ENCODE results near the gene PAGE2B. TPM values are rescaled to one million over a fixed set of nuclear protein-coding genes. Genes with fewer than 3 reads are reported as not detected.
"Not testable (repeated sequence)": the region's sequence is repeated elsewhere in the genome, so short reads cannot be mapped to it uniquely, and the experiment has no call there.

Gene PAGE2B
- polyA plus RNA-seq, 2 of the 4 experiments (the other 2 are of a cell fraction): not detected

GRCh38 chrX:55041514-55041913 is 33.3 kb upstream of the PAGE2B start:
- DNase-seq (ENCODE audit: low read depth in 1 of 2, low spot score in 1 of 2) (no peak), FAIRE-seq (no peak), ATAC-seq (no peak)
- WGBS (ENCODE audit: missing lambda C conversion rate): 30% methylated on average over 3 of the region's 6 CpGs
- ChIA-PET CTCF (interaction anchor here (0.6 kb wide), 1 partner anchor 1908 kb away, joined by 4 read pairs; no protein-coding TSS in a partner anchor), POLR2A (no interaction called here)
- H3K27ac ChIP-seq: no peak overlapping the region
- no peak overlapping the region for H3K4me2 ChIP-seq
- H3K4me1 ChIP-seq: no peaks in the 10 kb centered on the region
- H3K4me3 ChIP-seq: no peak overlapping the region
- no peaks in the 10 kb centered on the region for H3K9me3 ChIP-seq
- TF ChIP-seq POLR2AphosphoS2 (conservative IDR thresholded peaks at IDR 0.05; ENCODE audit: low read length) (no peak), ZNF302 (CRISPR knock-in tag; IDR thresholded peaks at IDR 0.05) (no peak), MAZ (IDR thresholded peaks at IDR 0.05; ENCODE audit: borderline replicate concordance, low read depth, low read length) (no peak), BHLHE40 (IDR thresholded peaks at IDR 0.05; ENCODE audit: low read depth, low read length) (no peak), CHD4 (IDR thresholded peaks at IDR 0.05; ENCODE audit: borderline replicate concordance) (no peak), ESRRA (IDR thresholded peaks at IDR 0.05; ENCODE audit: borderline replicate concordance, low read length) (no peak), E2F6 (IDR thresholded peaks at IDR 0.05; ENCODE audit: borderline replicate concordance, low read depth) (no peak), CTCF (IDR thresholded peaks at IDR 0.05) (no peak), MAX (IDR thresholded peaks at IDR 0.05) (no peak), TP53 (CRISPR knock-in tag; IDR thresholded peaks at IDR 0.05) (no peak), KDM1A (IDR thresholded peaks at IDR 0.05; ENCODE audit: low read depth) (no peak), NPAS2 (CRISPR knock-in tag; IDR thresholded peaks at IDR 0.05; ENCODE audit: borderline replicate concordance) (no peak), HOXA7 (CRISPR knock-in tag; IDR thresholded peaks at IDR 0.05) (no peak), CHD2 (IDR thresholded peaks at IDR 0.05; ENCODE audit: low read length, partially characterized antibody) (no peak), MAFK (IDR thresholded peaks at IDR 0.05; ENCODE audit: partially characterized antibody) (no peak), JUNB (IDR thresholded peaks at IDR 0.05) (no peak), CBX8 (IDR thresholded peaks at IDR 0.05) (no peak)

- POLR2A ChIA-PET; H3K4me2 ChIP-seq; H3K4me1 ChIP-seq; H3K27ac ChIP-seq; DNase-seq (ENCODE audit: low read depth in 1 of 2, low spot score in 1 of 2); ATAC-seq; FAIRE-seq; CTCF ChIA-PET; H3K4me3 ChIP-seq; H3K9me3 ChIP-seq: not testable (repeated sequence)
- 30% methylated on average over 2 of the region's 2 CpGs for WGBS (ENCODE audit: missing lambda C conversion rate)
These were observed 24.2 kb upstream of the PAGE2B start for GRCh38 chrX:55050599-55050998.

GRCh38 chrX:55056820-55057674 is 17.8 kb upstream of the PAGE2B start:
- WGBS (ENCODE audit: missing lambda C conversion rate): 11% methylated on average over 7 of the region's 7 CpGs
- POLR2A ChIA-PET: interaction anchor here (1.2 kb wide), 1 partner anchor 417 kb away, joined by 7 read pairs; no protein-coding TSS in a partner anchor
- peak overlapping the region; percentile 21; the same call in 2 of the 3 replicates for H3K4me2 ChIP-seq
- CTCF ChIA-PET: interaction anchor here (0.6 to 1.3 kb wide), 11 partner anchors 40 to 1174 kb away, joined by 3 to 13 read pairs (median 3); no protein-coding TSS in a partner anchor
- ATAC-seq: no peak
- H3K4me1 ChIP-seq: no peaks in the 10 kb centered on the region
- no peak for DNase-seq (ENCODE audit: low read depth in 1 of 2, low spot score in 1 of 2)
- no peaks in the 10 kb centered on the region for H3K9me3 ChIP-seq
- TF ChIP-seq REST (IDR thresholded peaks at IDR 0.05) (no peak), NPAS2 (CRISPR knock-in tag; IDR thresholded peaks at IDR 0.05; ENCODE audit: borderline replicate concordance) (no peak), HDAC2 (IDR thresholded peaks at IDR 0.05) (no peak), FOSB (CRISPR knock-in tag; IDR thresholded peaks at IDR 0.05) (no peak), FOXS1 (CRISPR knock-in tag; IDR thresholded peaks at IDR 0.05) (no peak), HES2 (IDR thresholded peaks at IDR 0.05) (no peak)
- H3K4me3 ChIP-seq: no peak overlapping the region
- FAIRE-seq: no peak
- H3K27ac ChIP-seq: no peak overlapping the region
